HG03442 (cell line): ENCODE data around the gene STAT1.

Experiments used
- ATAC-seq: cut with Tn5 transposase; IDR thresholded peaks from one replicate; pipeline ENCODE4 v1.9.1; 2021; ENCODE audit warnings: mild to moderate bottlenecking, moderate library complexity; ENCODE audit not compliant: unreplicated experiment

The STAT1 gene

DNA sequence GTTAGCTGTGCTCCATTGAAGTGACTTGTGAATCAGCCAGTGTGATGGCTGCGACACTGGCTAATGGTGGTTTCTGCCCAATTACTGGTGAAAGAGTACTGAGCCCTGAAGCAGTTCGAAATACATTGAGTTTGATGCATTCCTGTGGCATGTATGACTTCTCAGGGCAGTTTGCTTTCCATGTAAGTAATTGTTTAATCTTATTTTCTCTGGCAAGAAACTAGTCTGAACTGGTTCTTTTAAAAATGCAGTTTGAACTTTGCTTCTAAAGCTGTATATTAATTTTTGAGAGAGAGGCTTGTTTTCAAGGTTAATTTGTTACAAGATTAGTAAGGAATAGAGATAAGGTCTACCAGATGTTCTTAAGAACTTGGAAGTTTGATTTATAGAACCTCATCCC, 86.7 kb downstream of the STAT1 start:
- no peak for ATAC-seq

DNA sequence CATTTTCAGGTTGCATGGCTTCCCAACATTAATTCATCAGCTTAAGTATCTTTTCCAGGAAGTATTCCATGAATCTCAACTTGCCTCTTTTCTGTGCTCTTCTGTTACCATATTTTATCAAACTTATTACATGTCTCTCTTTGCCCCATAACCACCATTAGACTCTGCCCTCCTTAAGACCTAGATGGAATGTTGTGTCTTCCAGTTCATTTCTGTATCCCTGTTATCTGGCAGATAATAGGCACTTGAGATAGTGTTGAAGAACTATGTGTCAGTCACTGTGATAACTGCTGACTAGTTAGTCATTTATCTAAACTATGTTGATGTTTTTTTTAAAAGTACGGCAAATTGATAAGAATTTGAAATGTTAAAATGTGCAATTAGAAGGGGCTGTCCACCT, 91.6 kb downstream of the STAT1 start:
- ATAC-seq: no peak

DNA sequence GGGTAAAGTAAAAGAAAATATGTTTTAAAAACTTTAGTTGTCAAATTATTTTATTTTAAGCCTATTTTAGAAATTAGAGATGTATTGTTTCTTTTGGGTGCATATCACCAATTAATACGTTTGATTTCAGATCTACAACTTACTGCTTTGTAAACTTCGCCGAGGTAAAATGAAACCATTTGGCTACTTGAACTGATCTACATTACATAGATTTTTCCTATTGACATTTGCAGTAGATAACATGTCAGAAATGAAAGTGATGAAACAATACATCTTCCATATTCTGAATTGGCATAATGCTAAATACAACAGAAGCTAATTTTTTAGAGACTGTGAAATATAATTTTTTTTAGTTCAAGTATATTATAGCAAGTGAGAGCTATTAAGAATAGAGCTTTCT, 93.9 kb downstream of the STAT1 start:
- no peak for ATAC-seq
